Smooth muscle cell (in vitro differentiated cells): Measurements from ENCODE around the gene IFI27L2. TPM values are rescaled to one million over a fixed set of nuclear protein-coding genes. Genes with fewer than 3 reads are reported as not detected.
A peak's percentile ranks its signal among the peaks of the same experiment; 100 is the strongest.

ENCODE experiments used
- DNase-seq: peaks from one replicate; lab custom pipeline; 2025; ENCODE audit not compliant: unreplicated experiment; lab: John Stamatoyannopoulos, UW
- H2AFZ ChIP-seq: fragments of 200-600 bp; sonication (generic); 2 replicates; pipeline ENCODE4 v1.6.0; 2016; ENCODE audit warnings: antibody characterized with exemption, low read depth, mild to moderate bottlenecking
- H3F3A ChIP-seq: fragments of 200-600 bp; sonication (generic); 2 replicates; pipeline ENCODE4 v1.6.0; 2017; ENCODE audit warnings: antibody characterized with exemption, low read depth
- H3K27ac ChIP-seq: fragments of 200-600 bp; sonication (generic); 2 replicates; pipeline ENCODE4 v1.5.1; 2016; ENCODE audit warnings: low read depth, mild to moderate bottlenecking
- H3K27me3 ChIP-seq: fragments of 200-600 bp; sonication (generic); 2 replicates; pipeline ENCODE4 v1.6.1; 2016; ENCODE audit warnings: low read depth, mild to moderate bottlenecking
- H3K36me3 ChIP-seq: fragments of 200-600 bp; sonication (generic); 2 replicates; pipeline ENCODE4 v1.5.1; 2016; ENCODE audit warnings: low read depth
- H3K4me1 ChIP-seq: fragments of 200-600 bp; sonication (generic); 2 replicates; pipeline ENCODE4 v1.5.1; 2016; ENCODE audit warnings: low read depth
- H3K4me2 ChIP-seq: fragments of 200-600 bp; sonication (generic); 2 replicates; pipeline ENCODE4 v1.6.0; 2016; ENCODE audit warnings: mild to moderate bottlenecking
- H3K4me3 ChIP-seq: fragments of 200-600 bp; sonication (generic); 2 replicates; pipeline ENCODE4 v1.5.1; 2016; ENCODE audit warnings: mild to moderate bottlenecking
- H3K79me2 ChIP-seq: fragments of 200-600 bp; sonication (generic); 2 replicates; pipeline ENCODE4 v1.6.0; 2016; ENCODE audit warnings: low read depth, mild to moderate bottlenecking
- H3K9ac ChIP-seq: fragments of 200-600 bp; sonication (generic); 2 replicates; pipeline ENCODE4 v1.6.0; 2016; ENCODE audit warnings: low read depth
- H3K9me3 ChIP-seq: fragments of 200-600 bp; sonication (generic); replicated peaks from 2 replicates; pipeline ENCODE4 v1.5.1; 2016; ENCODE audit warnings: low read depth
- H4K20me1 ChIP-seq: fragments of 200-600 bp; sonication (generic); 2 replicates; pipeline ENCODE4 v1.6.0; 2016; ENCODE audit warnings: low read depth
- WGBS: methylation state at CpG from one replicate; pipeline ENCODE4 v1.1.7; 2016; ENCODE audit warnings: low lambda C conversion rate; 5-methylcytosine and 5-hydroxymethylcytosine counted together
- polyA plus RNA-seq: library from polyadenylated mRNA; unstranded; fragments of >200 nt; fragmentation: Nextera tagmentation; extraction: Ambion mirVana; gene quantifications from 2 replicates; pipeline ENCODE4 v1.2.1, GENCODE V29; 2016
- total RNA-seq: library from RNA; depleted of rRNA; stranded (reverse); fragments of >200 nt; gene quantifications from 2 replicates; pipeline ENCODE4 v1.2.3, GENCODE V29; 2014
- TF ChIP-seq, protein P1 (sequence below): fragments of 200-600 bp; sonication (generic); IDR thresholded peaks from 2 replicates; pipeline ENCODE4 v1.5.1; 2017; ENCODE audit warnings: borderline replicate concordance, mild to moderate bottlenecking, antibody characterized with exemption; ENCODE audit not compliant: insufficient read depth, poor library complexity, severe bottlenecking

The IFI27L2 gene
- total and polyA plus RNA-seq, 2 experiments from 2014 or later, result 96.0 to 162 TPM

DNA sequence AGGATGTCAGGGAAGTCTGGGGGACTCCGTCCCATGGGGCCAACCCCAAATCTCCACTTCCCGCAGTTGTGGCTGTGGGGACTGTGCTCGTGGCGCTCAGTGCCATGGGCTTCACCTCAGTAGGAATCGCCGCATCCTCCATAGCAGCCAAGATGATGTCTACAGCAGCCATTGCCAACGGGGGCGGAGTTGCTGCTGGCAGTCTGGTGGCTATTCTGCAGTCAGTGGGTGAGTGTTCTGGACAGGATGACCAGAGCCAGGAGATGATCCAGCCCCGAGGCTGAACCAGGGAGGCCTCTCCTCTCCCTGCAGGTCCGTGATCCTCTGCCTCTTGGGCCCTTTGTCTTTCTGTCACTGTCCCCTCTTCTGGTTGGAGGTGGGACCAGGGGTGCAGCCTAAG lies 27.7 kb downstream of the IFI27L2 start:
- Histone ChIP-seq H3K27me3 (no peaks in the 10 kb centered on the region), H3F3A (no peaks in the 10 kb centered on the region), H3K9ac (no peak overlapping the region), H3K4me2 (no peak overlapping the region), H3K4me3 (no peak overlapping the region), H3K4me1 (no peaks in the 10 kb centered on the region), H2AFZ (no peak overlapping the region), H3K79me2 (no peaks in the 10 kb centered on the region), H3K27ac (no peak overlapping the region), H3K36me3 (no peaks in the 10 kb centered on the region), H4K20me1 (peaks cover 5% of the 10 kb centered on the region), H3K9me3 (no peaks in the 10 kb centered on the region)
- TF ChIP-seq, protein P1, sequence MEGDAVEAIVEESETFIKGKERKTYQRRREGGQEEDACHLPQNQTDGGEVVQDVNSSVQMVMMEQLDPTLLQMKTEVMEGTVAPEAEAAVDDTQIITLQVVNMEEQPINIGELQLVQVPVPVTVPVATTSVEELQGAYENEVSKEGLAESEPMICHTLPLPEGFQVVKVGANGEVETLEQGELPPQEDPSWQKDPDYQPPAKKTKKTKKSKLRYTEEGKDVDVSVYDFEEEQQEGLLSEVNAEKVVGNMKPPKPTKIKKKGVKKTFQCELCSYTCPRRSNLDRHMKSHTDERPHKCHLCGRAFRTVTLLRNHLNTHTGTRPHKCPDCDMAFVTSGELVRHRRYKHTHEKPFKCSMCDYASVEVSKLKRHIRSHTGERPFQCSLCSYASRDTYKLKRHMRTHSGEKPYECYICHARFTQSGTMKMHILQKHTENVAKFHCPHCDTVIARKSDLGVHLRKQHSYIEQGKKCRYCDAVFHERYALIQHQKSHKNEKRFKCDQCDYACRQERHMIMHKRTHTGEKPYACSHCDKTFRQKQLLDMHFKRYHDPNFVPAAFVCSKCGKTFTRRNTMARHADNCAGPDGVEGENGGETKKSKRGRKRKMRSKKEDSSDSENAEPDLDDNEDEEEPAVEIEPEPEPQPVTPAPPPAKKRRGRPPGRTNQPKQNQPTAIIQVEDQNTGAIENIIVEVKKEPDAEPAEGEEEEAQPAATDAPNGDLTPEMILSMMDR, result no peak
- no peak for DNase-seq
- 93% methylated on average over 10 of the region's 10 CpGs for WGBS

DNA sequence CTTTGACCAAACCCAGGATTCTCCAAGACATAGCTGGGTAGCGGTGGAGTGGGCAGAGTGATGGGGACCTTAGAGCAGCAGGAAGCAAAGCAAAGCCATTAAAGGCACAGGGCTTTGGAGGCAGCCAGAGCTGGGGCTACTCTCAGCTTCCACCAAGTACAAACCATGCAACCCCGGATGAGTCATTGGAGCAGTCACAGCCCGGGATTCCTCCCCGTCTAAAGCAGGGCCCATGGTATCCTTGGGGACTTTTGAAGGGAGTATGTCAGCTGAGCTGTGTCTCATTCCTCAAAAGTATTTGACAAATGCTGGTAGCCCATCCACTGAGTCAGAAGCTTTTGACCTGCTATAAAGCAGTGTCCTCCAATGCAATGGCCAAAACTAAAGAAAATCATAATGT lies 28.6 kb downstream of the IFI27L2 start:
- Histone ChIP-seq H3K9me3 (no peaks in the 10 kb centered on the region), H3F3A (no peaks in the 10 kb centered on the region), H3K27ac (peak overlapping the region; percentile 67), H2AFZ (no peak overlapping the region), H3K4me3 (no peak overlapping the region), H3K27me3 (no peaks in the 10 kb centered on the region), H4K20me1 (peaks cover 5% of the 10 kb centered on the region), H3K9ac (no peak overlapping the region), H3K4me1 (no peaks in the 10 kb centered on the region), H3K4me2 (peak overlapping the region; percentile 31), H3K79me2 (no peaks in the 10 kb centered on the region), H3K36me3 (no peaks in the 10 kb centered on the region)
- DNase-seq, result peak; percentile 7
- WGBS, result 14% methylated on average over 4 of the region's 4 CpGs
- TF ChIP-seq, protein P1, result no peak

DNA sequence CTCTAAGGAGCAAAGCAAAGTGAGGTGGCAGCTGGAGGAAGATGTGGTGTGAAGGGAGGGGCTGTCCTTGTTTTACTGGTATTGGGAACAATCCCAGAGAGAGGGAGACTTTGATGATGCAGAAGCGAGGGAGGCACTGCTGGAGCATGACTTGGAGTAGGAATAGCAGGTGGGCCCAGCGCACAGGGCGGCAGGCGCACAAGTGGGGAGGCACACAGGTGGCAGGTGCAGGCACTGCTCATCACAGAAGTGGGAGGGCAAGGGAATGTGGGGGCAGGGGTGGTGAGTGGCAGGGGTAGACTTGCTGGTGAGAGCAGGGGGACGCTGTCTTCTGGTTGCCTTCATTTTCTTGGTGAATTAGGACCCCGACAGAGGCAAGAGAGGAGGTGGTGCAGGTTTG lies 30.4 kb downstream of the IFI27L2 start:
- H3K4me3 ChIP-seq, result no peak overlapping the region
- no peaks in the 10 kb centered on the region for H3K9me3 ChIP-seq
- no peak for DNase-seq
- H3F3A ChIP-seq, result no peaks in the 10 kb centered on the region
- H4K20me1 ChIP-seq, result peaks cover 5% of the 10 kb centered on the region
- H3K79me2 ChIP-seq, result no peaks in the 10 kb centered on the region
- TF ChIP-seq, protein P1, result no peak
- no peak overlapping the region for H3K9ac ChIP-seq
- WGBS, result 97% methylated on average over 6 of the region's 6 CpGs
- H2AFZ ChIP-seq, result no peak overlapping the region
- H3K36me3 ChIP-seq, result no peaks in the 10 kb centered on the region
- no peak overlapping the region for H3K27ac ChIP-seq
- no peaks in the 10 kb centered on the region for H3K27me3 ChIP-seq
- H3K4me2 ChIP-seq, result no peak overlapping the region
- H3K4me1 ChIP-seq, result no peaks in the 10 kb centered on the region

DNA sequence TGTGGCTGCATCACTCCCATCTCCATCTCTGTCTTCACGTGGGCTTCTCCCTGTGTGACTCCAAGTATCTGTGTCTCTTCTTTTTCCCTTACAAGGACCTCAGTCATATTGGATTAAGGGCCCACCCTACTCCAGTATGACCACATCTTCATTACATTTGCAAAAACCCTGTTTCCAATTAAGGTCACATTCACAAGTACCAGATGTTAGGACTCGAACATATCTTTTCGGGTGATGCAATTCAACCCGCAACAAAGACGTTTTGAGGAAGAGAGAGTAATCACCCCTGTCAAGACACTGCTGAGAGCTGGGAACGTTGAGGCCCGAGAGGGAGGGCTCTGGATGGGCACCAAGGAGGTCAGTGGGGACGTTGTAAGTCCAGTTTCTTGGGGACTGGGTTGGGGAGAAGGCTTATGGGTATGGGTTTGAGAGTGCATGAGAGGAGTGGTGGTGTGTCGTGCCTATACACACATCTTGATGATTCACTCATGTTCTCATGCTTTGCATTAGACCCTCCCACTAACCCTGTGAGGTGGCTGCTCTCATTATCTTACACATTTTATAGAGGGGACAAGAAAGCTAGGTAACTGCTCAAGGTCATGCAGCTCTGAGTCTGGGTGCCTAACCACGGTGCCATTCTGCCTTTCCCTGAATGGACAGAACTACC lies 30.9 kb downstream of the IFI27L2 start:
- Histone ChIP-seq H3K4me2 (no peak overlapping the region), H4K20me1 (peaks cover 5% of the 10 kb centered on the region), H3K4me1 (no peaks in the 10 kb centered on the region), H3K9ac (no peak overlapping the region), H3K36me3 (no peaks in the 10 kb centered on the region), H3K27ac (no peak overlapping the region), H2AFZ (no peak overlapping the region), H3K9me3 (no peaks in the 10 kb centered on the region), H3K4me3 (no peak overlapping the region), H3K27me3 (no peaks in the 10 kb centered on the region), H3K79me2 (no peaks in the 10 kb centered on the region), H3F3A (no peaks in the 10 kb centered on the region)
- WGBS, result 63% methylated on average over 10 of the region's 10 CpGs
- DNase-seq, result no peak
- TF ChIP-seq, protein P1, result no peak
